Myocyte (in vitro differentiated cells): ENCODE results near the gene LENG9. TPM values are rescaled to one million over a fixed set of nuclear protein-coding genes. Genes with fewer than 3 reads are reported as not detected.
"Not testable (repeated sequence)": the region's sequence is repeated elsewhere in the genome, so short reads cannot be mapped to it uniquely, and the experiment has no call there.

Source experiments
- DNase-seq: peaks from one replicate; pipeline ENCODE4 v3.0.0-alpha.2; 2012; ENCODE audit warnings: low read depth
- total RNA-seq: library from RNA; depleted of rRNA; stranded (reverse); fragments of >200 nt; gene quantifications from 2 replicates; pipeline ENCODE4 v1.2.3, GENCODE V29; 2014

LENG9 gene
- total RNA-seq, 1 donor from 2014 or later: 5.2 TPM

DNA sequence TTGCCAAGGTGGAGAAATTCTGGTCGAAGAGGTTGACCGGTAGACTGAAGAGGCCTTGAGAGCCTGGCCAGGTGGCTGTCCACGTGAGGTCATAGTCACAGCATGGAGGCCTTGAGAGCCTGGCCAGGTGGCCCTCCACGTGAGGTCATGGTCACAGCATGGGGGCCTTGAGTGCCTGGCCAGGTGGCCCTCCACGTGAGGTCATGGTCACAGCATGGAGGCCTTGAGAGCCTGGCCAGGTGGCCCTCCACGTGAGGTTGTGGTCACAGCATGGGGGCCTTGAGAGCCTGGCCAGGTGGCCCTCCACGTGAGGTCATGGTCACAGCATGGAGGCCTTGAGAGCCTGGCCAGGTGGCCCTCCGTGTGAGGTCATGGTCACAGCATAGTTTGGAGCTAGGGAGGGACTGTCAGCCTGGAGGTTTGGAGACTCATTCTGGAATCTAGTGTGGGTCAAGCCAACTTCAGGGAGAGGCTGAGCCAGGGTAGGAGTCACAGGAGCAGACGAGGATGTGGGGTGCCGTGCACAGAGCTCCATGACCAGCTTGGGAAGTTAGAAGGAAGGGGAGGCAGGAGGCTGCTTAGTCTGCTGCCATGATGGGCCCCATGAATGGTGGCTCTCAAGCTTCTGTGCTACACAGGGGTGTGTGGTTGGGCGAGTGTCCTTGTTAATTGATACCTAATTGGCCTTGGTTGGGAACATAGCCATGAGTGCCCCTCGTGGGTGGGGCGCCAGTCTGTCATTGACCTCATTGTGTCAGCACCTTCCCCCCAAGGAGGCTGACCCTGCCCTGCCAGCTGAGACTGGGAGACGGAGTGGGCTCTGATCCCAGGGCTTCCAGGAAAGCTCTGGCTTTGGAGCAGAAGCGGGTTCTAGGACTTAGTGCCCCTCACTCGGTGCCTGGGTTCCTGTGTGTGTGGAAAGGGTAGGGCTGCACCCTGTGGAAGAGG lies 4.0 kb downstream of the LENG9 start:
- DNase-seq: no peak

DNA sequence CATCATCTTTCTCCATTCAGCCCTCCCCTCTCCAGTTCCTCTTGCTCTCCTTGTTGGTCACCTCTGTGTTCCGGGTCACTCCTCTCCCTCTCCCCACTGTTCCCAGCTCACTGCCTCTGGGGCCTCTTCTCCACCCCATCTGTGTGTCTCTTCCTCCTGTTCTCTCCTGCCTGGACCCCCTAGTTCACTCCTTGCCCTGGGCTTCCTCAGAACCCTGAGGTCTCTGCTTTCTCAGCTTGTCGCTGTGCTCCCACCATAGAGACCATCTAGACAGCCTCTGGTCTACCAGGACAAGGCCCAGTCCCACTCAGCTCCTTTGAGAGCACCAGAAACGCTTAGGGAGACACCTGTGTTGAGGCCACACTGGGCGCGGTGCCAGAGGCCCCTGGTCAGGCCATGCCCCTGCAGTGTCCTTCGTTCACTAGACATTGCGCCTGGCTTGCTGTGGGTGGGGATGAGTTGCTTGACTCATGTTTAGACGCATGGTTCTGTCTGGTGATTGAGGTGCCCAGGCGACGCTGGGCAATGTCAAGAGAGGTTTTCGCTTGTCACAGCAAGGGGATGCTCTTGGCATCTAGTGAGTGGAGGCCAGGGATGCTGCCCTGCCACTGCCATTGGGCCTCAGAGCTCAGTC lies 4.8 kb downstream of the LENG9 start:
- DNase-seq: no peak

DNA sequence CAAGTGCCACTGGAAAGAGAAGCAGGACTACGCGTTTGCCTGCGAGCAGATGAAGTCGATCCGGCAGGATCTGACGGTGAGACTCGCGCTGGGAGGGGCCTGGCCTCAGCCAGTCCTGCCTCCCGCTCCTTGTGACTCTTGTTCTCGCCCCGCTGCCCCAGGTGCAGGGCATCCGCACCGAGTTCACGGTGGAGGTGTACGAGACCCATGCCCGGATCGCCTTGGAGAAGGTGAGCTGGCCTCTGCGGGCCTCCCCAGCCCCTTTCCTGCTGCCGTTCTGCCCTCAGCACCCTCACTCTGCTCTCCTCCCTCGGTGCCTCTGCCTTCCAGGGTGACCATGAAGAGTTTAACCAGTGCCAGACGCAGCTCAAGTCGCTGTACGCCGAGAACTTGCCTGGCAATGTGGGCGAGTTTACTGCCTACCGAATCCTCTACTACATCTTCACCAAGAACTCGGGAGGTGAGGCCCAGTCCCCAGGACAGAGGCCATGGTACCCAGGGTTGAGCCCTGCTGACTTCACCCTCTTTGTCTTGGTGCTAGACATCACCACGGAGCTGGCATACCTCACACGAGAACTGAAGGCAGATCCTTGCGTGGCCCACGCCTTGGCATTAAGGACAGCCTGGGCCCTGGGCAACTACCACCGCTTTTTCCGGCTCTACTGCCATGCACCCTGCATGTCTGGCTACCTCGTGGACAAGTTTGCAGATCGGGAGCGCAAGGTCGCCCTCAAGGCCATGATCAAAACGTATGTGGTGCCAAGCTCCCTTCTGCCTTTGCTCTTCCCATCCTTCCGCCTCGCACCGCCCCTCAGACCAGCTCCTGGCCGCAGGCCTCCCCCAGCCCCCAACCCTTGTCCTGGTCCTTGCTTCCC lies 5.6 kb downstream of the LENG9 start:
- no peak for DNase-seq

DNA sequence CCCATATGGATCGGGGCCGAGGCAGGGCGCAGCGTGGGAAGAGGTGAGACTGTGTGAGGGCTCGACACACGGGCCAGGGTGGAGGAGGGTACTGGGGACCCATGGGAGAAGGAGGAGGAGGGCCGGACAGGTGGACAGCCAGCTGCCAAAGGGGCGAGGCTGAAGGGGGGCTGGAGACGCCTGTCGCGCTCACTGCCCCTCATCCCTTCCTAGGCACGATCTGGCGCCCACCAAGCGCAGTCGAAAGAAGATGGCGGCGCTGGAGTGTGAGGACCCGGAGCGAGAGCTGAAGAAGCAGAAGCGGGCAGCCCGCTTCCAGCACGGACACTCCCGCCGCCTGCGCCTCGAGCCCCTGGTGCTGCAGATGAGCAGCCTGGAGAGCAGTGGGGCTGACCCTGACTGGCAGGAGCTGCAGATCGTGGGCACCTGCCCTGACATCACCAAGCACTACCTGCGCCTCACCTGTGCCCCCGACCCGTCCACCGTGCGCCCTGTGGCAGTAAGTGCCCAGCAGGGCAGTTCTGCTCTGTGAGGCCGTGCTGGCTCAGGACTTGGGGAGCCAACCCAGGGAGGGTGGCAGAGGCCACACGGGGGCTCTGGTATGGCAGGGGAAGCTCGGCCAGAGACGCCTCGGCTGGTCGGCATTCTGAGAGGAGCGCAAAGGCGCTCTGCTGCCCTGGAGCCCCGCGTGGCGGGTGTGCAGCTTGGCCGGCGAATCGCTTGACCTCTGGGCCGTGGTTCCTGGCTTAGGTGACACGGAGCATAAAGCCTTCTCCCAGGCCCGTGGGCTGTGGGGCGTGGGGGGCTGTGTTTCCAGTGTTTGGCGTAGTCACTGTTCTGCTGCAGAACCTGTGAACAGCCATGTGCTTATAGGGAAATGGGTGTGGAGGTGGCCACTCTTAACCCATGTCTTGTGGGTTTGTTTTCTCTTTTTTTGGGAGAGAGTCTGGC lies 6.9 kb downstream of the LENG9 start:
- DNase-seq: no peak

DNA sequence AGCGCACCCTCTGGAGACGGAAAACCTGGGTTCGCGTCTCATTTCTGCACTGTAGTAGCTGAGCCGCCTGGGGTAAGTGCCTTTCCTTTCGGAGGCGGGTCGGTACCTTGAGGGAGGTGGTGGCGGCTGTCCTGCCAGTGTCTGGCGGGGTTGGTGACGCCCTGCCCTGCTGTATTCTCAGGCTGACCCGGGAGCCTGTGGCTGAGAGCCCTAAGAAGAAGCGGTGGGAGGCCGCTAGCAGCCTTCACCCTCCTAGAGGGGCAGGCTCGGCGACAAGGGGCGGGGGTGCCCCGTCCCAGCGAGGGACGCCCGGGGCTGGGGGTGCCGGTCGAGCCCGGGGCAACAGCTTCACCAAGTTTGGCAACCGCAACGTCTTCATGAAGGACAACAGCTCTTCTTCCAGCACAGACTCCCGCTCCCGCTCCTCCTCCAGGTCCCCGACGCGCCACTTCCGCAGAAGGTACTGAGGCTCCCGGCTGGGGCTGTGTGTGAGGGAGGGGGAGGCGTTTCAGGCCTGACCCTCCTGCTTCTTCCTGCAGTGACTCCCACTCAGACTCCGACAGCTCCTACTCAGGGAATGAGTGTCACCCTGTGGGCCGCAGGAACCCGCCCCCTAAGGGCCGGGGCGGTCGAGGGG lies 7.7 kb downstream of the LENG9 start:
- DNase-seq: no peak

DNA sequence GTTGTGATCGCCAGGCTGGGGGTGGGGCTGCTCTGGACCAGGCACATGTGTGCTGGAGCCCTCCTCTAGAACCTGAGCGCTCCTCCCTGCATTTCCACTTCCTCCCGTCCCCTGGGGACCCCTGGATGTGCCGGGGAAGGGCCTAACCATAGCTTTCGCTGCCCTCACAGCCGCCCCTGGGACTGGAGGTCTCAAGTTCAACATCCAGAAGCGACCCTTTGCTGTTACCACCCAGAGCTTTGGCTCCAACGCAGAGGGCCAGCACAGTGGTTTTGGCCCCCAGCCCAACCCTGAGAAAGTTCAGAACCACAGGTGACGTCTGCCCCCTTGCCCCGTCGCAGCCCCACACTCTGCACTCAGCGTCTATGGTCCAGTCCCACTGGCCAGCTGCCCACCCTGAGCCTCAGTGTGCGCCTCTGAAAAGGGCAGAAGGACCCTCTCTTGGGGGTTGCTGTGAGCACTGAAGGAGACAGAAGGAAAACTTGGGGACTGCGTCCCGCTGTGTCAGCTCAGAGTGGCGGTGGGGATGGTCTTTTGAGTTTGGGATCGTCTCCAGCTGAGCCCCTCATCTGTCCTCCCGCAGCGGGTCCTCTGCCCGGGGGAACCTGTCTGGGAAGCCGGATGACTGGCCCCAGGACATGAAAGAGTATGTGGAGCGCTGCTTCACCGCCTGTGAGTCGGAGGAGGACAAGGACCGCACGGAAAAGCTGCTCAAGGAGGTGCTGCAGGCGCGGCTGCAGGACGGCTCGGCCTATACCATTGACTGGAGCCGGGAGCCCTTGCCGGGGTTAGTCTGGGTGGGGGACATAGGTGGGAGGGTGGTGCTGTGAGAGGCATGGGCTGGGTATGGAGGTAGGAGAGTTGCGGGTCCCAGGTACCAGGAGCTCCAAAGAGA lies 8.6 kb downstream of the LENG9 start:
- DNase-seq: no peak

DNA sequence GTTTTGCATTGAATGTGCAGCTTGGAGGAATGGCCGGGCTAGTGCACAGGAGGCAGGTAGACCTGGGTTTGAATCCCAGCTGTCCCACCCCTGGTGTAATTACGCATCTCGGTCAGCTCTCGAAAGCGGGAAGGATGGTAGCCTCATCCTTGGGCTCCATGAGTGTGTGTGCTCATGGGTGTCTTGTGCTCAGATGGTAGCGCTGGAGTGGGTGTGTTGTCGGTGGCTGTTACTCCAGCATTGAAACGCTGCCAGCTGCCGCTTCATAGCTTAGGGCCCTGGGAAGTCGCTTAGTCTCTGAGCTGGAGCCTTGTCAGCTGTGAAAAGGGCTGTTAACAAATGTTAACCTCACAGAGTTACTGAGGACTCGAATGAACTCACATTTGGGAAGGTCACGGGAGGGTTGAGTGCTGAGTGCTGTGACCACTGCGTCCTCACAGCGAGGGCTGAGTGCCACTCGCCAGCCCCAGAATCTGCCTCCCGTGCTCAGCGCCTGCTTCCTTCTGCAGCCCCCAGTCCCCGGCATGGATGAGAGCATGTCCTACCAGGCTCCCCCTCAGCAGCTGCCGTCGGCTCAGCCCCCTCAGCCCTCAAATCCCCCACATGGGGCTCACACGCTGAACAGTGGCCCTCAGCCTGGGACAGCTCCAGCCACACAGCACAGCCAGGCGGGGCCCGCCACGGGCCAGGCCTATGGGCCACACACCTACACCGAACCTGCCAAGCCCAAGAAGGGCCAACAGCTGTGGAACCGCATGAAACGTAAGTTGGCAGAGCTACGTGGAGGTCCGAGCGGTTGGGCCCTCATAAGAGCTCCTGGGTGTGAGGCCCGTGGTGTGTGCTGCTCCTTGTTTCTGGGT lies 9.4 kb downstream of the LENG9 start:
- no peak for DNase-seq

DNA sequence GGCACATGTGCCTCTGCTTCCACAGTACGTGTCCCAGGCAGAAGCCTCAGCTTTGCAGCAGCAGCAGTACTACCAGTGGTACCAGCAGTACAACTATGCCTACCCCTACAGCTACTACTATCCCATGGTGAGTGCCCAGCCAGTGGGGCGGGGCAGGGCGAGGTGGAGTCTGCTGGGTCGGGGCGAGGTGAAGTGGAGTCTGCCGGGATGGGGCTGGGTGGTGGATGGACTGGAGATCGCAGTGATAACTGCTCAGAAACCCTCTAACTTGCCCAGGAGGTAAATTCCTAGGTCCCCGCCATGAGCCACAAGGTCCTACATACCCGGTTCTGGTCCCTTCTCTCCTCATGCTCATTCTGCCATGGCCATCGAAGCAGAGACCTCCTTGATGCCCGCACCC lies 11.0 kb downstream of the LENG9 start:
- no peak for DNase-seq

DNA sequence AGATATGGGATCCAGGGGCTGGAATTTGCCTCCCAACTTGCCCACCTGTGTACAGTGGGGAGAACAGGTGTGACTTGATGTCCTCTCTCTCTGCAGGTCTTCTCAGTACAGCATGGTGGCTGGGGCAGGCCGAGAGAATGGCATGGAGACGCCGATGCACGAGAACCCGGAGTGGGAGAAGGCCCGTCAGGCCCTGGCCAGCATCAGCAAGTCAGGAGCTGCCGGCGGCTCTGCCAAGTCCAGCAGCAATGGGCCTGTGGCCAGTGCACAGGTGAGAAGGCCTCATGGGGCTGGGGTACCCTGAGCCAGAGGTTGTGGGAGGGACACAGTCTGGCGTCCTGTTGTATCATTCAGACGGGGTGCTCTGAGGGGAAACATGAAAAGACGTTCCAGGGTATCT lies 11.6 kb downstream of the LENG9 start:
- no peak for DNase-seq

DNA sequence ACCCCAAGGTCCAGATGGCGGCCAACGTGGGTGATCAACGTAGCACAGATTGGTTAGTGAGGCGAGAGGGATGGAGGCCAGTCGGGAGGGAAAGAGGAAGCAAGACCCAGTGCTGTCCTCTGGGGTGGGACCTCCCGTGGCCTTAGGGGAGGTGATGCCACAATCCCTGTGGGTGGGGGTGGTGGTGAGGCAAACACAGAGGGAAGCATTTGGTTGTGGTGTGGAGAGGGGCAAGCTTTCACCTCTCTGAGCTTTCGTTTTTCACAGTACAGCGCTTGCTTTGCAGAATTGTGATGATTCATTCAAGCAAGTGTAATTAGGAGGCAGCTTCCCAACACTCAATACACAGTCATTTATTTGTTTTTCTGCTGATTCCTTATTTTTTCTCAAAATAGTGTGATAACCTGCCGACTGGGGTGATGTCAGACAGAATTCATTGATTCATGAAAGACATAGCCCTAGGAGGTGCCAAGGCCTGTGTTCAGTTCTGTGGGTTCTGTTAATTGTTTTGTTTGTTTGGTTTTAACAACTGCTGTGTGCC lies 12.2 kb downstream of the LENG9 start:
- no peak for DNase-seq

DNA sequence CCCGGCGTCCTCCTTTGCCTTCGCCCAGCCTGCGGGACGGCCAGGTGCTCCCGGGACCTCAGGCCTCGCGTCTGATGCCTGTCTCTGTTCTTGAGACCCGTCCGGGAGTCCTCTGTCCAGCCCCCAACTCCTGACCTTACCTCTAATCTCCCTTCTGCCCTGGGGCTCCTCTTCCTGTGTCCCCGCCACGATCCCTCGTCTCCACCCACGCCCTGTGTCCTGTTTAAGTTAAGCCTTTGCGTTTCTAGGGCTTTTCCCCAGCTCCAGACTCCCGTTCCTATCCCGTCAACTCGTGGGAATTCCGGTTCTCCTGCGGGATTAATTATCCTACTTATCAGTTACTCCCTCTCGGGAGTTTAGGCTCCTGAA lies 13.9 kb downstream of the LENG9 start:
- no peak for DNase-seq

DNA sequence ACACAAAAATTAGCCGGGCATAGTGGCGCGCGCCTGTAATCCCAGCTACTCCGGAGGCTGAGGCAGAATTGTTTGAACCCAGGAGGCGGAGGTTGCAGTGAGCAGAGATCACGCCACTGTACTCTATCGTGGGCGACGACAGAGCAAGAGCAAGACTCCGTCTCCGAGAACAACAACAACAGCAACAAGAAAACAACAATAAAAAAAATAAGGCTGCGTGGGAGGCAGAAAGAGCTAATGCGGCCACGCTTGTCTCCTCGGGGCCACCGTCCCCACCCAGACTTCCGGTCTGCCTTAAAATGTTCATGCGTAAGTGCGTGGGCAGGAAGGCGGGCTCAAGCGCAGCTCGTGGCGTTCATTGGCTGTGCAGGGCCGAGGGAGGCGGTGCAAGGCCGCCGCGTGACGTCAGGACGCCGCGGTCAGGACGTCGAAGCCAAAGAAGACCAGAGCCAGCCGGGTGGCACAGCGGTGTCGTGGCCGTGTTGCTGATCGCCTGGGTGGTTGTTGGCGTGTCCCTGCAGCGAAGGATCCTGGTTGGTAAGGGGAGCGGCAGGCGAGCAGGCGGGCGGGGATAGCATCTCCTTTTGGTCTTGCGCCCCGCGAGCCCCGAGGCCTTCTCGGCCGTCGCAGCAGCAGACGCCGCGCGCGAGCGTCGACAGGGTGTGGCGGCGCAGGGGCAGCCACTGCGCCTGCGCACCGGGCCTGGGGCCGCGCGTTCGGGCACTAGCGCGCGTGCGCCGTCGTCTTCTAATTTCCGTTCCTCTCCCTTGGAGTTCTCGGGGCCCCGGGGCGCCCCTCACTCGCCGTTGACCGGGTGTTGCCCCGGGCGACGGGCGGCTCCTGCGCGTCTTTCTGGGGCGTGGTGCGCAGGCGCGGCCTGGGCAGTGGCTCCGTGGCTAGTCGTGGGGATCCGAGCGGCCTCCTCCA lies 14.5 kb downstream of the LENG9 start, which contains the start of gene LENG8:
TSS of gene LENG8 (plus strand) at position 426 of the 927 bp plus-strand sequence. CDS start 2,146 bp downstream, outside the sequence.
- peak; percentile 97 for DNase-seq

DNA sequence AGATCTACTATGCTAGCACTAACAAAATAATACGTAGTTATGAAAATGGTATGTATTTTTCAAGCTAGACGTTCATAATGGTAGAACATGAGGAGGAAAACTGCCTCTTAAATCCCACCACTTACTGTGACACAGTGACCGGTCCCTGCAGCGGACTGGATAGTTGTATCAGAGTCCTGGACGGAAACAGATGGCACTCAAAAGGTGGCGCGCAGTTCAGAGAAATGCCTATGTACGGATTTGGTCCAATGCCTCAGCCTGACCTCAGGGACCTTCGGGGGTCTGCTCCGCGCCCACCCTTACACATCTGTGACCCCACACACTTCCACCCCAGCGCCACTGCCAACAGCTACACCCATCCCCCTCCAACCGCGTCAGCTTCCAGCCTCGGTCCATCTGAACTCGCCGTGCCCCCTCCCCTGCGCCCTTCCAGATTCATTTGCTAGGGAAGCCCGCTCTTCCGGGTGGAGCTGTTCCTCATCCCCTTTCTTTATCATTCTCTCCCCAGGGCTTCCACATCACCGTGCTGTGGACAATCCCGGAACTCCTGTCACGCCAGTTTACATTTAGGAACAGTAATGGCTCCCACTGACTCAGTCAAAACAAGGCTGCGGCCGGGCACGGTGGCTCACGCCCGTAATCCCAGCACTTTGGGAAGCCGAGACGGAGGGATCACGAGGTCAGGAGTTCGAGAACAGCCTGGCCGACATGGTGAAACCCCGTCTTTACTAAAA lies 15.4 kb downstream of the LENG9 start:
- peak; percentile 56 for DNase-seq

DNA sequence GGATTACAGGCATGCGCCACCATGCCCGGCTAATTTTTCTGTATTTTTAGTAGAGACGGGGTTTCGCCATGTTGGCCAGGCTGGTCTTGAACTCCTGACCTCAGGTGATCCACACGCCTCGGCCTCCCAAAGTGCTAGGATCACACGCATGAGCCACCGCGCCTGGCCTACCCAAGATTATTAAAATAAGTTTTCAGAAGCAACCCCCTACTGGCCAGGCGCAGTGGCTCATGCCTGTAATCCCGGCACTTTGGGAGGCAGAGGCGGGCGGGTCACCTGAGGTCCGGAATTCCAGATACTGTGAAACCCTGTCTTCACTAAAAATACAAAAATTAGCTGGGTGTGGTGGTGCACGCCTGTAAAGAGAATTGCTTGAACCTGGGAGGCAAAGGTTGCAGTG lies 17.2 kb downstream of the LENG9 start:
- DNase-seq: not testable (repeated sequence)

DNA sequence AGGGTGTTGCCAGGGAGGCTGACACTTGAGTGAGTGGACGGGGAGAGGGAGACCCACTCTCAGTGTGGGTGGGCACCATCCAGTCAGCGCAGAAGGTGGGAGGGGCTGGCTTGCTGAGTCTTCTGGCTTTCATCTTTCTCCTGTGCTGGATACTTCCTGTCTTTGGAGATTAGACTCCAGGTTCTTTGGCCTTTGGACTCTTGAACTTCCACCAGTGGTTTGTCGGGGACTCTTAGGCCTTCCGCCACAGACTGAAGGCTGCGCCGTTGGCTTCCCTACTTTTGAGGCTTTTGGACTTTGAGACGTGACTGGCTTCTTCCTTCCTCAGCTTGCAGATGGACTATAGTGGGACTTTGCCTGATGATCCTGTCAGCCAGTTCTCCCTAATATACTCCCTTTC lies 18.8 kb downstream of the LENG9 start:
- DNase-seq: no peak

DNA sequence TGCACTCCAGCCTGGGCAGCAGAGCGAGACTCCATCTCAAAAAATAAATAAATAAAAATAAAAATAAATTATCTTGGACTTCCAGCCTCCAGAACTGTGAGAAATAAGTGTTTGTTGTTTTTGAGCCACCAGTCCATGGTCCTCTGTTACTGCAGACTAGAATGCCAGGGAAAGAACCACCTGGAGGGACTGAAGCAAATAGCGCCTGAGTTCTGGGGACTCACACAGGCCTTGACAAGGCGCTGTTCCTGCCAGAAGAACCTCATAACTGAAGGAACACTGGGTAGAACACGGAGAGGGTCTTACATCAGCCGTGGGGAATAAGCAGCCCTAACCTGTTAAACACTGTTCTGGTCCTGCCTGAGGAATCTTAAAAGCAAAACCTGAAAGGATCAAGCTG lies 22.9 kb downstream of the LENG9 start:
- no peak for DNase-seq
